Gastrocnemius medialis (tissue), 4 donors: ENCODE results near the gene MYO16. TPM values are rescaled to one million over a fixed set of nuclear protein-coding genes. Genes with fewer than 3 reads are reported as not detected.

Source experiments
- ATAC-seq, 2 donors: fragments of 150-250 bp; one replicate each; pipeline ENCODE4 v1.9.1; 2016
- DNase-seq, 2 donors: peaks; one replicate each; pipeline ENCODE4 v3.0.0-alpha.2; 2019
- H3K27ac ChIP-seq, 4 donors: fragments of 200-600 bp; sonication (generic); 1 replicate in 1 of 4; 2 replicates in 3 of 4; pipeline ENCODE4 v1.5.1; 2016 to 2018; ENCODE audit warnings: mild to moderate bottlenecking in 2 of 4, moderate library complexity in 1 of 4
- H3K27me3 ChIP-seq, 3 donors: fragments of 200-600 bp; sonication (generic) in 2 of 3; 1 replicate in 1 of 3; 2 replicates in 2 of 3; pipeline versions ENCODE4 v1.5.1 to v1.6.0; 2016 to 2019; ENCODE audit warnings: mild to moderate bottlenecking in 1 of 3, moderate library complexity in 1 of 3
- H3K36me3 ChIP-seq, 2 donors: fragments of 200-600 bp; sonication (generic) in 1 of 2; one replicate each; pipeline ENCODE4 v1.5.1; 2017 to 2018
- H3K4me1 ChIP-seq, 2 donors: fragments of 200-600 bp; sonication (generic) in 1 of 2; one replicate each; pipeline ENCODE4 v1.5.1; 2016 to 2017; ENCODE audit warnings: mild to moderate bottlenecking in 2 of 2
- H3K4me3 ChIP-seq, 4 donors: fragments of 200-600 bp; sonication (generic) in 3 of 4; 1 replicate in 1 of 4; 2 replicates in 3 of 4; pipeline ENCODE4 v1.5.1; 2016 to 2019; ENCODE audit warnings: mild to moderate bottlenecking in 2 of 4
- H3K9me3 ChIP-seq, 3 donors: fragments of 200-600 bp; sonication (generic) in 2 of 3; 1 replicate in 1 of 3; 2 replicates in 2 of 3; pipeline ENCODE4 v1.5.1; 2016 to 2019
- CTCF ChIP-seq, 5 experiments: fragments of 450-650 bp in 3 of 5; fragments of 200-600 bp in 2 of 5; sonication (generic) in 2 of 5; IDR thresholded peaks in 4 of 5; conservative IDR thresholded peaks in 1 of 5; 1 replicate in 4 of 5; 2 replicates in 1 of 5; pipeline ENCODE4 v1.5.1; 2016 to 2019; ENCODE audit warnings: antibody characterized with exemption in 5 of 5, mild to moderate bottlenecking in 3 of 5, moderate library complexity in 3 of 5
- POLR2A ChIP-seq, 2 donors: fragments of 450-650 bp; IDR thresholded peaks; one replicate each; pipeline ENCODE4 v1.6.1; 2017; ENCODE audit warnings: antibody characterized with exemption in 2 of 2, mild to moderate bottlenecking in 2 of 2, moderate library complexity in 2 of 2
- in situ Hi-C, 4 donors: fragments of 200-750 bp; cut with MboI; loops; one replicate each; pipeline versions ENCODE4 v1.15.0 to v1.8.0; 2017; ENCODE audit warnings: low sequenced_read_pairs in 4 of 4
- intact Hi-C: fragments of 100-400 bp; cut with DNase I; formaldehyde crosslinking; loops from one replicate; pipeline ENCODE4 v1.15.1; 2023; ENCODE audit warnings: low total_unique reads
- total RNA-seq, 4 donors: library from RNA; depleted of rRNA; stranded (reverse); fragments of >200 nt; gene quantifications; one replicate each; pipeline versions ENCODE4 v1.1.0 to v1.2.3, GENCODE V29; 2016

Gene MYO16
- total RNA-seq, 4 donors from 2014 or later = 0.02 TPM; not detected in 3

GRCh38 chr13:108752276-108752675 lies 122.9 kb downstream of the MYO16 start:
- H3K27me3 ChIP-seq = no peaks in the 10 kb centered on the region
- TF ChIP-seq POLR2A (IDR thresholded peaks at IDR 0.05) (no peak), CTCF (IDR thresholded peaks at IDR 0.05 in 4 of 5, conservative IDR thresholded peaks at IDR 0.05 in 1 of 5) (no peak)
- H3K9me3 ChIP-seq = no peaks in the 10 kb centered on the region
- intact Hi-C loops = no loop called here
- H3K4me3 ChIP-seq = no peak overlapping the region
- H3K4me1 ChIP-seq = no peaks in the 10 kb centered on the region
- H3K36me3 ChIP-seq = no peaks in the 10 kb centered on the region
- in situ Hi-C loops = no loop called here
- ATAC-seq = no peak
- H3K27ac ChIP-seq = no peak overlapping the region
- no peak for DNase-seq

- intact Hi-C loops = no loop called here
- TF ChIP-seq CTCF (IDR thresholded peaks at IDR 0.05 in 4 of 5, conservative IDR thresholded peaks at IDR 0.05 in 1 of 5) (no peak), POLR2A (IDR thresholded peaks at IDR 0.05) (no peak)
- in situ Hi-C loops = no loop called here
These were observed 125.7 kb downstream of the MYO16 start for GRCh38 chr13:108755083-108755482.

GRCh38 chr13:108760129-108760528 lies 130.7 kb downstream of the MYO16 start:
- DNase-seq (no peak), ATAC-seq (no peak)
- no peaks in the 10 kb centered on the region for H3K27me3 ChIP-seq
- no peak for TF ChIP-seq CTCF (IDR thresholded peaks at IDR 0.05 in 4 of 5, conservative IDR thresholded peaks at IDR 0.05 in 1 of 5)
- TF ChIP-seq POLR2A (IDR thresholded peaks at IDR 0.05) = no peak
- intact Hi-C loops = no loop called here
- H3K4me1 ChIP-seq = no peaks in the 10 kb centered on the region
- H3K9me3 ChIP-seq = no peaks in the 10 kb centered on the region
- in situ Hi-C loops = no loop called here
- no peaks in the 10 kb centered on the region for H3K36me3 ChIP-seq
- H3K4me3 ChIP-seq = no peak overlapping the region
- no peak overlapping the region for H3K27ac ChIP-seq

More at GRCh38 chr13:108755083-108755482, 125.7 kb downstream of the MYO16 start:
- H3K4me3 ChIP-seq = no peak overlapping the region
- DNase-seq = no peak
- no peaks in the 10 kb centered on the region for H3K27me3 ChIP-seq
- no peaks in the 10 kb centered on the region for H3K36me3 ChIP-seq
- H3K4me1 ChIP-seq = no peaks in the 10 kb centered on the region
- H3K27ac ChIP-seq = no peak overlapping the region
- H3K9me3 ChIP-seq = no peaks in the 10 kb centered on the region
- no peak for ATAC-seq

- intact Hi-C loops = no loop called here
- no peaks in the 10 kb centered on the region for H3K36me3 ChIP-seq
These were observed 131.1 kb downstream of the MYO16 start for GRCh38 chr13:108760541-108760940.

More at GRCh38 chr13:108760541-108760940, 131.1 kb downstream of the MYO16 start:
- Histone ChIP-seq H3K27me3 (no peaks in the 10 kb centered on the region), H3K4me1 (no peaks in the 10 kb centered on the region), H3K27ac (no peak overlapping the region), H3K4me3 (no peak overlapping the region), H3K9me3 (no peaks in the 10 kb centered on the region)
- TF ChIP-seq POLR2A (IDR thresholded peaks at IDR 0.05) = no peak
- no peak for TF ChIP-seq CTCF (IDR thresholded peaks at IDR 0.05 in 4 of 5, conservative IDR thresholded peaks at IDR 0.05 in 1 of 5)
- ATAC-seq (no peak), DNase-seq (no peak)
- in situ Hi-C loops = no loop called here
